Endodermal cell (in vitro differentiated cells): ENCODE measurements around the gene PLXDC1. TPM values are rescaled to one million over a fixed set of nuclear protein-coding genes. Genes with fewer than 3 reads are reported as not detected.
"Not testable (repeated sequence)": the region's sequence is repeated elsewhere in the genome, so short reads cannot be mapped to it uniquely, and the experiment has no call there.

ENCODE experiments used
- DNase-seq: peaks from one replicate; pipeline ENCODE4 v3.0.0-alpha.2; 2017
- H3K27ac ChIP-seq: 2 replicates; pipeline ENCODE4 v1.5.1; 2013; ENCODE audit warnings: mild to moderate bottlenecking, low read depth, low read length, moderate library complexity
- H3K27me3 ChIP-seq: 2 replicates; pipeline ENCODE4 v1.6.1; 2013; ENCODE audit warnings: mild to moderate bottlenecking, low read length, moderate library complexity; ENCODE audit not compliant: insufficient read depth, control insufficient read depth, poor library complexity, severe bottlenecking
- H3K36me3 ChIP-seq: 2 replicates; pipeline ENCODE4 v1.7.0; 2013; ENCODE audit warnings: mild to moderate bottlenecking, low read length, moderate library complexity; ENCODE audit not compliant: control insufficient read depth, insufficient read depth
- H3K4me1 ChIP-seq: one replicate; pipeline ENCODE4 v1.7.0; 2013; ENCODE audit warnings: low read length; ENCODE audit not compliant: control insufficient read depth, insufficient read depth
- H3K4me3 ChIP-seq: 2 replicates; pipeline ENCODE4 v1.5.1; 2013; ENCODE audit warnings: mild to moderate bottlenecking, low read length, moderate library complexity
- H3K9ac ChIP-seq: 2 replicates; pipeline ENCODE4 v1.6.1; 2013; ENCODE audit warnings: mild to moderate bottlenecking, low read length, moderate library complexity; ENCODE audit not compliant: poor library complexity, severe bottlenecking; ENCODE audit errors: extremely low read depth
- H3K9me3 ChIP-seq: 2 replicates; pipeline ENCODE4 v1.6.1; 2013; ENCODE audit warnings: mild to moderate bottlenecking, low read length, moderate library complexity; ENCODE audit not compliant: control insufficient read depth
- H3K27ac Mint-ChIP-seq: 2 replicates; pipeline ENCODE4 v1.8.0; 2020; ENCODE audit warnings: mixed read lengths
- H3K27me3 Mint-ChIP-seq: 2 replicates; pipeline ENCODE4 v1.8.0; 2021; ENCODE audit warnings: mild to moderate bottlenecking, mixed read lengths; ENCODE audit not compliant: insufficient read depth
- H3K36me3 Mint-ChIP-seq: 2 replicates; pipeline ENCODE4 v1.8.0; 2020; ENCODE audit warnings: low read depth, mixed read lengths
- H3K4me1 Mint-ChIP-seq: 2 replicates; pipeline ENCODE4 v1.8.0; 2020; ENCODE audit warnings: mixed read lengths
- H3K4me3 Mint-ChIP-seq: 2 replicates; pipeline ENCODE4 v1.8.0; 2020; ENCODE audit warnings: mild to moderate bottlenecking, moderate library complexity, mixed read lengths
- H3K9me3 Mint-ChIP-seq: 2 replicates; pipeline ENCODE4 v1.8.0; 2020; ENCODE audit warnings: mild to moderate bottlenecking, mixed read lengths
- CTCF ChIP-seq: fragments of 200-600 bp; sonication (generic); conservative IDR thresholded peaks from 2 replicates; pipeline ENCODE4 v1.5.0; 2021; ENCODE audit warnings: antibody characterized with exemption, mild to moderate bottlenecking
- WGBS, 2 experiments: methylation state at CpG; one replicate each; pipeline versions ENCODE4 v1.1.5 to v1.1.7; 2013; ENCODE audit warnings: missing lambda C conversion rate in 2 of 2, mixed read lengths in 1 of 2; ENCODE audit not compliant: insufficient coverage in 1 of 2, insufficient read length in 1 of 2; 5-methylcytosine and 5-hydroxymethylcytosine counted together
- total RNA-seq, 2 donors: library from RNA; stranded (reverse); fragmentation: NEBNext Ultra II Directional in 1 of 2; extraction: Animal tissue kit (Norgen Biotek cat#: 25700) in 1 of 2; gene quantifications; 2 replicates in 1 of 2; 3 replicates in 1 of 2; pipeline ENCODE4 v1.2.1, GENCODE V29; 2021

Gene PLXDC1
- total RNA-seq, 2 donors from 2014 or later = 9.0 TPM

- TF ChIP-seq CTCF = no peak
- Histone ChIP-seq H3K27ac (no peak overlapping the region), H3K4me1 (no peaks in the 10 kb centered on the region), H3K9ac (no peak overlapping the region), H3K9me3 (no peaks in the 10 kb centered on the region), H3K36me3 (no peaks in the 10 kb centered on the region), H3K27me3 (no peaks in the 10 kb centered on the region), H3K4me3 (no peak overlapping the region)
- Mint-ChIP-seq H3K27me3 (no peaks in the 10 kb centered on the region), H3K27ac (peak overlapping the region; percentile 64), H3K36me3 (no peaks in the 10 kb centered on the region), H3K9me3 (no peaks in the 10 kb centered on the region), H3K4me3 (no peak overlapping the region), H3K4me1 (peaks cover 8% of the 10 kb centered on the region)
- no peak for DNase-seq
- WGBS, 2 experiments = 91 to 97% methylated on average over 7 of the region's 7 CpGs
Observed at GRCh38 chr17:39122991-39123390, 28.4 kb downstream of the PLXDC1 start.

DNA sequence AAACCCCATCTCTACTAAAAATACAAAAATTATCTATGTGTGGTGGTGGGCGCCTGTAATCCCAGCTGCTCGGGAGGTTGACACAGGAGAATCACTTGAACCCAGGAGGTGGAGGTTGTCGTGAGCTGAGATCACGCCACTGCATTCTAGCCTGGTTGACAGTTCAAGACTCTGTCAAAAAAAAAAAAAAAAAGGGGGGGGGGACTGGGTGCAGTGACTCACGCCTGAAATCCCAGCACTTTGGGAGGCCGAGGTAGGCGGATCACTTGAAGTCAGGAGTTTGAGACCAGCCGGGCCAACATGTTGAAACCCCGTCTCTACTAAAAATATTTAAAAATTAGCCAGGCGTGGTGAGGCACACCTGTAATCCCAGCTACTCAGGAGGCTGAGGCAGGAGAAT, 29.5 kb downstream of the PLXDC1 start:
- not testable (repeated sequence) for H3K36me3 ChIP-seq, H3K4me3 ChIP-seq, H3K27ac Mint-ChIP-seq, H3K27me3 ChIP-seq, H3K4me1 Mint-ChIP-seq, H3K9me3 Mint-ChIP-seq, H3K27me3 Mint-ChIP-seq, H3K36me3 Mint-ChIP-seq, DNase-seq, H3K27ac ChIP-seq, H3K9me3 ChIP-seq, H3K9ac ChIP-seq, H3K4me1 ChIP-seq, H3K4me3 Mint-ChIP-seq
- WGBS, 2 experiments = 82 to 84% methylated on average over 6 to 10 of the region's 10 CpGs

GRCh38 chr17:39118674-39119419, 32.6 kb downstream of the PLXDC1 start:
- H3K4me3 Mint-ChIP-seq = no peak overlapping the region
- Histone ChIP-seq H3K36me3 (no peaks in the 10 kb centered on the region), H3K4me3 (no peak overlapping the region), H3K9ac (no peak overlapping the region), H3K9me3 (no peaks in the 10 kb centered on the region), H3K27ac (no peak overlapping the region), H3K27me3 (no peaks in the 10 kb centered on the region), H3K4me1 (no peaks in the 10 kb centered on the region)
- H3K9me3 Mint-ChIP-seq = no peaks in the 10 kb centered on the region
- H3K36me3 Mint-ChIP-seq = no peaks in the 10 kb centered on the region
- DNase-seq = no peak
- no peak overlapping the region for H3K27ac Mint-ChIP-seq
- no peak for TF ChIP-seq CTCF
- 93 to 95% methylated on average over 3 to 5 of the region's 5 CpGs for WGBS, 2 experiments
- peaks cover 7% of the 10 kb centered on the region for H3K27me3 Mint-ChIP-seq
- H3K4me1 Mint-ChIP-seq = peaks cover 14% of the 10 kb centered on the region

- no peak for DNase-seq
- Histone ChIP-seq H3K27ac (no peak overlapping the region), H3K9ac (no peak overlapping the region), H3K4me3 (no peak overlapping the region), H3K27me3 (no peaks in the 10 kb centered on the region), H3K36me3 (no peaks in the 10 kb centered on the region), H3K9me3 (no peaks in the 10 kb centered on the region), H3K4me1 (no peaks in the 10 kb centered on the region)
- H3K4me3 Mint-ChIP-seq = no peak overlapping the region
- TF ChIP-seq CTCF = no peak
- no peaks in the 10 kb centered on the region for H3K9me3 Mint-ChIP-seq
- peaks cover 7% of the 10 kb centered on the region for H3K27me3 Mint-ChIP-seq
- no peaks in the 10 kb centered on the region for H3K36me3 Mint-ChIP-seq
- H3K4me1 Mint-ChIP-seq = peaks cover 9% of the 10 kb centered on the region
- WGBS, 2 experiments = 94 to 100% methylated on average over 2 to 3 of the region's 3 CpGs
- H3K27ac Mint-ChIP-seq = no peak overlapping the region
Observed at GRCh38 chr17:39116224-39116623, 35.2 kb downstream of the PLXDC1 start.
